Measurements from ENCODE around the gene ZNF44.
"Not testable (repeated sequence)": the region's sequence is repeated elsewhere in the genome, so short reads cannot be mapped to it uniquely, and the experiment has no call there.

The ZNF44 gene
- 61.2 to 78.0 (median 73.0) reads per million in 3 donors for total RNA-seq

DNA sequence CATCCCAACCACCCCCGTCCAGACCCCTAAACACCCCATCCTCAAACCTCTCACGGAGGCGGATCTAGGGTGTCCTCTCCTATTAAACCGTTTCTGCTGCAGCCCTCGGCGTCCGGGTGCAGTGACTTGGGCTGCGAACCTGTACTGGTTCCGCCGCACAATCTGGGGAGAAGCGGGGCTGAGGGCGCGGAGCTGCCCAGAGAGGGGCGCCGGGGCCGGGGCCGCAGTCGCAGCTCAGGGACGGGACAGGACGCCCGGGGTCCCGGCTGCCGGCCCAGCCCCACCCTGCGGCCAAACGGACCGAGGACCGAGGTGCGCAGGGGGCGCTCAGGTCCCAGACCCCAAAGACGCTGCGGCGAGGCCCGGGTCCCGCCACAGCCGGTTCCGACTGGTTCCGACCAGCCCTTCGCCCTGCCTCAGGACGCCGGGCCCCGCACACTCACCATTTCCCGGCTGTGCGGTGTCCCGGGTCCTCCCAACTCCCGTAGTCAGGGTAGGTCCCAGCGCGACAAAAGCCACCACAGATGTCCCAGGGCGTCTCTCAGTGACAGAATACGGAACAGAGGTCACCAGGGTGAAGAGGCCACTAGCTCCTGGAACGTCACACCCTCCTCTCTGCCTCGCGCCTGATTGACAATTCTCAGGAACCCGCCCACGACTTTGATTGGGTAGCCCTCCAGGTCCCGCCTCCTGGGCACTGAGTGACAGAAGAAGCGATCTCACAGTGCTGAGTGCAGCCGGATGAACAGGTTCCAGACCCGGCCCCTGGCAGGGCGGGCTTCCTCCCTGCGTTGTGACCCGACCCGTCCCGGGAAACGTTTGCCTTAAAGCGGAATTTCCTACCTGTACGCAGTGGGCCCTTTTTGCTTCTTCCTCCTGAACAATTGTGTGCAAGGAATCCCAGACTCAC, at the start of gene ZNF44:
Gene ZNF44 (minus strand): TSS at position 635 of the 910 bp plus-strand sequence. CDS start 189 bp downstream, at position 446.
- H3K4me1 ChIP-seq (ENCODE audit: control insufficient read depth, insufficient read depth, low read length, poor library complexity, severe bottlenecking) = peaks cover 16% of the 10 kb centered on the region
- DNase-seq = peak; percentile 84 to 93 (median 93)
- H3K4me3 ChIP-seq (ENCODE audit: insufficient read depth, low read depth, low read length, poor library complexity, severe bottlenecking) = peak within 1 kb of the TSS; percentile 76
- H3K27ac ChIP-seq (ENCODE audit: insufficient read depth, low read length, poor library complexity, severe bottlenecking) = peak within 1 kb of the TSS; percentile 83
- no peaks in the 10 kb centered on the region for H3K27me3 ChIP-seq (replicated peaks; ENCODE audit: control insufficient read depth, insufficient read depth, low read length, poor library complexity, severe bottlenecking)
- no peaks in the 10 kb centered on the region for H3K36me3 ChIP-seq (ENCODE audit: control insufficient read depth, insufficient read depth, low read length)
- H3K9me3 ChIP-seq (ENCODE audit: control insufficient read depth, low read length) = no peaks in the 10 kb centered on the region

DNA sequence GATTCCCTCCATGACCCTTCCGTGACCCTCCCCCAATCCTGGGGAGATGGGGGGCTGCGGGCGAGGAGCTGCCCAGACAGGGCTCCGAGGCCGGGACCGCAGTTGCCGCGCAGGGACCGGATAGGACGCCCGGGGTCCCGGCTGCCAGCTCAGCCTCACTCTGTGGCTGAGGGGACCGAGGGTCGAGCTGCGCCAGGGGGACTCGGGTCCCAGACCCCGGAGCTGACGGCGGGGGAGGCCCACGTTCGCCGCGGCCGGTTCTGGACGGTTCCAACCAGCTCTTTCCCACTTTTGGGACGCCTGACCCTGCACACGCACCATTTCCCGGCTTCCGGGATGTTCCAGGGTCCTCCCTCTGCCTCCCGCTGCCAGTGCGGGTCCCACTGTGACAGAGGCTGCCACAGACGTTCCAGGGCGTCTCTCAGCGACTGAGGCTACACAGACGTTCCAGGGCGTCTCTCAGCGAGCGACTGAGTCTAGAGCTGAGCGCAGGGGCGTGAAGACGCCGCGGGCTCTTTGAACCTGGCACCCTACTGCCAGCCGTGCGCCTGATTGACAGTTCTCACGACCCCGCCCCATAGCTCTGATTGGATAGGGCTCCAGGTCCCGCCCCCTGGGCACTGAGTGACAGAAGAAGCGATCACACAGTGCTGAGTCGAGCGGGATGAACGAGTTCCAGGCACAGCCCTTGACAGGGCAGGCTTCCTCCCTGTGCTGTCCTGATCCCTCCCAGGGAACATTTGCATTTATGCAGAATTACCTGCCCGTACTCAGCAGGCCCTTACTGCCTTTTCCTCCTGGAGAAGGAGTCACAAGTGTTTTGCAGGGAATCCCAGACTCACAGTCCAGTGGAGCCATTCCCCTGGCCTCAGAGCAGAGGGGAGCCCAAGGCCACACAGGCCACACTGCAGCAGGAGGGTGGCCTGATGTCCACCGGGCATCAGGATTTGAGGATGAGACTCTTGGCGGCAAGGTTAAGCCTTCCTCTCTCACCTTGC, 38.8 kb upstream of the ZNF44 start, which contains the start of gene ZNF563:
Gene ZNF563 (minus strand): TSS at position 472 of the 998 bp plus-strand sequence. CDS start 151 bp downstream, at position 321.
- Histone ChIP-seq H3K4me1 (ENCODE audit: control insufficient read depth, insufficient read depth, low read length, poor library complexity, severe bottlenecking) (peaks cover 12% of the 10 kb centered on the region), H3K36me3 (ENCODE audit: control insufficient read depth, insufficient read depth, low read length) (no peaks in the 10 kb centered on the region), H3K27ac (ENCODE audit: insufficient read depth, low read length, poor library complexity, severe bottlenecking) (peak within 1 kb of the TSS; percentile 84), H3K4me3 (ENCODE audit: insufficient read depth, low read depth, low read length, poor library complexity, severe bottlenecking) (peak within 1 kb of the TSS; percentile 89), H3K27me3 (replicated peaks; ENCODE audit: control insufficient read depth, insufficient read depth, low read length, poor library complexity, severe bottlenecking) (no peaks in the 10 kb centered on the region), H3K9me3 (ENCODE audit: control insufficient read depth, low read length) (no peaks in the 10 kb centered on the region)
- DNase-seq = peak; percentile 83 to 94 (median 92)

DNA sequence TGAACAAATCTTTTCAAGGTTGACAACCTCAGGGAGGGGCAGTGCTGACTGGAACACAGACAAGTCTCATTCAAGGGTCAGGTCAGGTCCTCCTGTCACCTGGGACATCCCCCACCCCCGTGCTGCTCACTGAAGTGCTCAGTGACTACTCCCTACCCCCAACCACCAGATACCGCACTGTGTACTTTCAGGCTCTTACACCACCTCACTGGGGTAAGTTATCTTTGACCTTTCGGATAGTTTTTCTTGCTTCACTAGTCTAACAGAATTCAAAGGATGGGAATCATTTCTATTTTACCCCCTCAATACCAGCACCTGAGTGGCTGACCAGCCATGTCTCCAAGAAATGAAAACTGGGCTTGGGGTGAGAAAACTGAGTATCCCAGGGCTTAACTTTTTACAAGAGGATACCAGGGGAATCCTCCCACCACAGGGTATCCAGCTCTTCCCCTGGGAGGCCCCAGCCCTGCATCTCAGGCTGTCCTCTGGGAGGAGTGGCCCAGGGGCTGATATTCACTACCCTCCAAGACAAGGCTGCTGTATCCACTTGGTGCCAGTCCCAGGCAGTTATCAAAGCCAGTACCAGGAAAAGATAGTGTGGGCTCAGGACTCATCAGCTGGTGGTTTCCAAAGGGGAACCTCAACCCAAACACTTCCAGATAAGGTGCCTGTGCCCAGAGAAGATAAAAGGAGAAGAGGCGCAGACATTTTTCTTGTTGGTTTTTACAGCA, 36.7 kb upstream of the ZNF44 start:
- H3K4me1 ChIP-seq (ENCODE audit: control insufficient read depth, insufficient read depth, low read length, poor library complexity, severe bottlenecking) = peaks cover 12% of the 10 kb centered on the region
- DNase-seq = peak in 2 of 3 donors; percentile 12 to 15
- H3K9me3 ChIP-seq (ENCODE audit: control insufficient read depth, low read length) = no peaks in the 10 kb centered on the region
- H3K4me3 ChIP-seq (ENCODE audit: insufficient read depth, low read depth, low read length, poor library complexity, severe bottlenecking) = no peak overlapping the region
- H3K36me3 ChIP-seq (ENCODE audit: control insufficient read depth, insufficient read depth, low read length) = no peaks in the 10 kb centered on the region
- H3K27me3 ChIP-seq (replicated peaks; ENCODE audit: control insufficient read depth, insufficient read depth, low read length, poor library complexity, severe bottlenecking) = no peaks in the 10 kb centered on the region
- H3K27ac ChIP-seq (ENCODE audit: insufficient read depth, low read length, poor library complexity, severe bottlenecking) = peak overlapping the region; percentile 84

DNA sequence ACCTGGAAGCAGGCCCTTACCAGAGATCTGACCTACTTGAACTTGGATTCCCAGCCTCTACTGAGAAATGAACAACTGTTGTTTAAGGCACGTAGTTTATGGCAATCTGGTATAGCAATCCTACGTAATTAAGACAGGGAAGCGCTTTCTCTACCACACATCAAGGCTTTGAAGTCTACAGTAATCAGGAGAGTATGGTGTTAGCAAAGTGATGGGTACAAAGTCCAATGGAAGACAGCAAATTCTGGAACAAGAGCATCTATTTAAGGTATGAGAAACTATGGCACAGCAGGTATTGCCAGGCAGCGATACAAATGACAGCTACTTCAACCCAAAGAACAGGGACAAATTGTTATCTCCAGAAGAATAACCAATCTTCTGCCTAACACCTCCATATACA, 35.7 kb upstream of the ZNF44 start:
- DNase-seq = no peak
- Histone ChIP-seq H3K4me1 (ENCODE audit: control insufficient read depth, insufficient read depth, low read length, poor library complexity, severe bottlenecking) (peaks cover 12% of the 10 kb centered on the region), H3K4me3 (ENCODE audit: insufficient read depth, low read depth, low read length, poor library complexity, severe bottlenecking) (no peak overlapping the region), H3K27ac (ENCODE audit: insufficient read depth, low read length, poor library complexity, severe bottlenecking) (no peak overlapping the region), H3K9me3 (ENCODE audit: control insufficient read depth, low read length) (no peaks in the 10 kb centered on the region), H3K36me3 (ENCODE audit: control insufficient read depth, insufficient read depth, low read length) (no peaks in the 10 kb centered on the region), H3K27me3 (replicated peaks; ENCODE audit: control insufficient read depth, insufficient read depth, low read length, poor library complexity, severe bottlenecking) (no peaks in the 10 kb centered on the region)

DNA sequence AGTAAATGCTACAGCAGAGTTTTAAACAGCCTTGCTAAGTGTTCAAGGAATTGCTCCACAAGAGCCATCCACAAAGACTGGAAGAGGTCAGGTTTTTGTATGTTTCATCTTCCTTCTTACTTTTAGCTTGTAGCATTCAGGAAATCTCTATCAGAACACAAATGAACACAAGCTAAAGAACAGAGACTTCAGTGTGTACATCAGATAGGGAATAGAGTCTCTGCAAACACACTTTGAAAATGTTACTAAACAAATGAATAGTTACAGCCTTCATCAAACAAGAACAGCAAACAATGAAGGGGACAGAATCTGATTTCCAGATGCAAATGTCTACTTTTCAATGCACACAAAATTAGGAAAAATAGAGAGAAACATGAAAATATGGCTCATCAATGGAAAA, 31.0 kb upstream of the ZNF44 start:
- DNase-seq = no peak
- Histone ChIP-seq H3K27me3 (replicated peaks; ENCODE audit: control insufficient read depth, insufficient read depth, low read length, poor library complexity, severe bottlenecking) (no peaks in the 10 kb centered on the region), H3K4me1 (ENCODE audit: control insufficient read depth, insufficient read depth, low read length, poor library complexity, severe bottlenecking) (no peaks in the 10 kb centered on the region), H3K27ac (ENCODE audit: insufficient read depth, low read length, poor library complexity, severe bottlenecking) (no peak overlapping the region), H3K36me3 (ENCODE audit: control insufficient read depth, insufficient read depth, low read length) (peaks cover 17% of the 10 kb centered on the region), H3K9me3 (ENCODE audit: control insufficient read depth, low read length) (no peaks in the 10 kb centered on the region), H3K4me3 (ENCODE audit: insufficient read depth, low read depth, low read length, poor library complexity, severe bottlenecking) (no peak overlapping the region)

DNA sequence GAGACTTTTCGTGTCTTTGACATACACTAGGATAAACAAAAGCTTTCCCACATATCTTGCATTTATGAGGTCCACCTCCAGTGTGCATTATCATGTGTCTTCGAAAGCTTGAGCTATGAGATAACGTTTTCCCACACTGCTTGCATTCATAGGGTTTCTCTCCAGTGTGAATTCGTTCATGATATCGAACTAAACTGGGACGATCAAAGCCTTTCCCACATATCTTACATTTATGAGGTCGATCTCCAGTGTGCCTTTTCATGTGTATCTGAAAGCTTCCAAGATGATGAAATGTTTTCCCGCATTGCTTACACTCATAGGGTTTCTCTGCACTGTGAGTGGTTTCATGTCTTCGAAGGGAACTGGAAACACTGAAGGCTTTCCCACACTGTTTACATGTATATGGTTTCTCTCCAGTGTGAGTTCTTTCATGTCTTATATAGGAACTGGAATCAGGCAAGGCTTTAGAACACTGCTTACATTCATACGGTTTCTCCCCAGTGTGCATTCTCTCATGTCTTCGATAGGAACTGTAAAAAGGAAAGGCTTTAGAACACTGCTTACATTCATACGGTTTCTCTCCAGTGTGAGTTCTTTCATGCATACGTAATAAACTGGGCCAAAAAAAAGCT, 24.2 kb upstream of the ZNF44 start:
- H3K9me3 ChIP-seq (ENCODE audit: control insufficient read depth, low read length) = peaks cover 4% of the 10 kb centered on the region
- peaks cover 46% of the 10 kb centered on the region for H3K36me3 ChIP-seq (ENCODE audit: control insufficient read depth, insufficient read depth, low read length)
- no peak overlapping the region for H3K27ac ChIP-seq (ENCODE audit: insufficient read depth, low read length, poor library complexity, severe bottlenecking)
- no peak overlapping the region for H3K4me3 ChIP-seq (ENCODE audit: insufficient read depth, low read depth, low read length, poor library complexity, severe bottlenecking)
- H3K27me3 ChIP-seq (replicated peaks; ENCODE audit: control insufficient read depth, insufficient read depth, low read length, poor library complexity, severe bottlenecking) = no peaks in the 10 kb centered on the region
- H3K4me1 ChIP-seq (ENCODE audit: control insufficient read depth, insufficient read depth, low read length, poor library complexity, severe bottlenecking) = no peaks in the 10 kb centered on the region
- no peak for DNase-seq

DNA sequence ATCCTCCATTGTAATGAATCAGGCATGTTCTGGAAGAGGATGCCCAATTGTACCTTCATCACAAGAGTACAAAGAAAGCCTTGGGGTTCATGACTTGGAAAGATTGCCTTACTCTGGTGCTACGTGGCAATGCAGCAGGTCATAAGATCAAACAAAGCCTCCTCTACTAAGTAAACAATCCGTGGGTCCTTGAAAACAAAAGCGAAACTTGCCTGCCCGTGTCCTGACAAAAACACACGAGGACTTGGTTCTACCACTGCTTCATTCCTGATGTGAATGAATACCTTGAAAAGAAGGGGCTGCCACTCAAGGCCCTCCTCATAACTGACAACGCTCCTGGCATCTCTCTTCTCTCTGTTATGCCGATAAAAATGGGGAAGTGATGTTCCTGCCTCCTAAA, 19.9 kb upstream of the ZNF44 start:
- Histone ChIP-seq H3K27me3 (replicated peaks; ENCODE audit: control insufficient read depth, insufficient read depth, low read length, poor library complexity, severe bottlenecking) (no peaks in the 10 kb centered on the region), H3K4me3 (ENCODE audit: insufficient read depth, low read depth, low read length, poor library complexity, severe bottlenecking) (no peak overlapping the region), H3K4me1 (ENCODE audit: control insufficient read depth, insufficient read depth, low read length, poor library complexity, severe bottlenecking) (no peaks in the 10 kb centered on the region), H3K27ac (ENCODE audit: insufficient read depth, low read length, poor library complexity, severe bottlenecking) (no peak overlapping the region), H3K9me3 (ENCODE audit: control insufficient read depth, low read length) (peaks cover 3% of the 10 kb centered on the region), H3K36me3 (ENCODE audit: control insufficient read depth, insufficient read depth, low read length) (peaks cover 17% of the 10 kb centered on the region)
- no peak for DNase-seq

DNA sequence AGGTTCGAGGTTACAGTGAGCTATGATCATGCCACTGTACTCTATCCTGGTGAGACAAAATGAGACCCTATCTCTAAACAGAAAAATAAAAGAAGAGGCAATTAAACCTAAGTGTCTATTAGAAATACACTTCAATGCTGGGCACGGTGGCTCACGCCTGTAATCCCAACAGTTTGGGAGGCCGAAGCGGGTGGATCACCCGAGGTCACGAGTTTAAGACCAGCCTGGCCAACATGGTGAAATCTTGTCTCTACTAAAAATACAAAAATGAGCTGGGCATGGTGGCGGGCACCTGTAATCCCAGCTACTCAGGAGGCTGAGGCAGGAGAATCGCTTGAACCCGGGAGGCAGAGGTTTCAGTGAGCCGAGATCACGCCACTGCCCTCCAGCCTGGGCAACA, 14.2 kb upstream of the ZNF44 start:
- H3K9me3 ChIP-seq (ENCODE audit: control insufficient read depth, low read length); H3K4me1 ChIP-seq (ENCODE audit: control insufficient read depth, insufficient read depth, low read length, poor library complexity, severe bottlenecking); DNase-seq; H3K4me3 ChIP-seq (ENCODE audit: insufficient read depth, low read depth, low read length, poor library complexity, severe bottlenecking); H3K27me3 ChIP-seq (replicated peaks; ENCODE audit: control insufficient read depth, insufficient read depth, low read length, poor library complexity, severe bottlenecking); H3K27ac ChIP-seq (ENCODE audit: insufficient read depth, low read length, poor library complexity, severe bottlenecking); H3K36me3 ChIP-seq (ENCODE audit: control insufficient read depth, insufficient read depth, low read length): not testable (repeated sequence)

DNA sequence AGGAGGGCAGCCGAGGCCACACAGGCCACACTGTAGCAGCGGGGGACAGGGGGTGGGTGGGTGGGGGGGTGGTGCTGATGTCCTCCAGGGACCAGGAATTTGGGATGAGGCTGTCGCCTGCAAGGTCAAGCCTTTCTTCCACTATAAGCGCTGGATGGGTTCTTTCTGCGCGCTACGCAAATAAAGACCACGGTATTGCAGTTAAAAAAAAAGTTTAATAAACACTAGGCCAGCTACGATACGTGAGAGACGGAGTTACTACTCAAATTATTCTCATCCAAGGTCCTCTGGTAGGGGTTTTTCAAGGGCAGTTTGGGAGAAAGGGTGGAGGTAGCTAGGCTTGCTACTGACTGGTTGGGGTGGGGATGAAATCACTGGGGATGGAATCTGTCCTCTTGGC, 508 bp upstream of the ZNF44 start:
- Histone ChIP-seq H3K9me3 (ENCODE audit: control insufficient read depth, low read length) (no peaks in the 10 kb centered on the region), H3K27ac (ENCODE audit: insufficient read depth, low read length, poor library complexity, severe bottlenecking) (peak overlapping the region; percentile 83), H3K27me3 (replicated peaks; ENCODE audit: control insufficient read depth, insufficient read depth, low read length, poor library complexity, severe bottlenecking) (no peaks in the 10 kb centered on the region), H3K4me1 (ENCODE audit: control insufficient read depth, insufficient read depth, low read length, poor library complexity, severe bottlenecking) (peaks cover 11% of the 10 kb centered on the region), H3K36me3 (ENCODE audit: control insufficient read depth, insufficient read depth, low read length) (no peaks in the 10 kb centered on the region), H3K4me3 (ENCODE audit: insufficient read depth, low read depth, low read length, poor library complexity, severe bottlenecking) (peak overlapping the region; percentile 76)
- DNase-seq = no peak
